Fibroblast of lung (primary cell): ENCODE results near the gene ZNF398. TPM values are rescaled to one million over a fixed set of nuclear protein-coding genes. Genes with fewer than 3 reads are reported as not detected.
A peak's percentile ranks its signal among the peaks of the same experiment; 100 is the strongest.

Experiments used
- DNase-seq, 2 donors: peaks; one replicate each; pipeline versions ENCODE4 v3.0.0 to v3.0.0-alpha.2; 2010; ENCODE audit warnings: low read depth in 2 of 2
- H2AFZ ChIP-seq: 2 replicates; pipeline ENCODE4 v1.5.1; 2012; ENCODE audit warnings: low read length, control low read depth, inconsistent platforms
- H3K27ac ChIP-seq: 2 replicates; pipeline ENCODE4 v1.5.1; 2011; ENCODE audit warnings: low read length, control low read depth; ENCODE audit not compliant: insufficient read depth
- H3K27me3 ChIP-seq: 2 replicates; pipeline ENCODE4 v1.5.1; 2011; ENCODE audit warnings: mild to moderate bottlenecking, low read length; ENCODE audit not compliant: control insufficient read depth, insufficient read depth
- H3K36me3 ChIP-seq: 2 replicates; pipeline ENCODE4 v1.5.1; 2011; ENCODE audit warnings: low read length; ENCODE audit not compliant: control insufficient read depth, insufficient read depth
- H3K4me1 ChIP-seq: 2 replicates; pipeline ENCODE4 v1.5.1; 2011; ENCODE audit warnings: low read length; ENCODE audit not compliant: control insufficient read depth, insufficient read depth; ENCODE audit errors: extremely low read depth
- H3K4me2 ChIP-seq: 2 replicates; pipeline ENCODE4 v1.5.1; 2011; ENCODE audit warnings: low read length, control low read depth; ENCODE audit not compliant: insufficient read depth; ENCODE audit errors: extremely low read depth
- H3K4me3 ChIP-seq, 4 experiments: fragments of 200-600 bp in 1 of 4; sonication (generic) in 1 of 4; replicated peaks in 1 of 4; 2 replicates each; pipeline ENCODE4 v1.5.1; 2011 to 2016; ENCODE audit warnings: low read length in 4 of 4, low read depth in 3 of 4, mild to moderate bottlenecking in 3 of 4, control low read depth in 2 of 4, inconsistent platforms in 1 of 4, mixed read lengths in 1 of 4; ENCODE audit not compliant: insufficient read depth in 1 of 4; ENCODE audit errors: control extremely low read depth in 1 of 4
- H3K79me2 ChIP-seq: 2 replicates; pipeline ENCODE4 v1.5.1; 2012; ENCODE audit warnings: mild to moderate bottlenecking, low read length, inconsistent platforms; ENCODE audit not compliant: control insufficient read depth, insufficient read depth
- H3K9ac ChIP-seq: 2 replicates; pipeline ENCODE4 v1.5.1; 2011; ENCODE audit warnings: mild to moderate bottlenecking, low read length, control low read depth; ENCODE audit not compliant: insufficient read depth
- H3K9me3 ChIP-seq: 2 replicates; pipeline ENCODE4 v1.5.1; 2012; ENCODE audit warnings: low read depth, low read length; ENCODE audit not compliant: control insufficient read depth, insufficient read depth
- H4K20me1 ChIP-seq: 2 replicates; pipeline ENCODE4 v1.5.1; 2011; ENCODE audit warnings: low read length; ENCODE audit not compliant: control insufficient read depth, insufficient read depth; ENCODE audit errors: extremely low read depth
- CTCF ChIP-seq, 2 donors: IDR thresholded peaks in 1 of 2; conservative IDR thresholded peaks in 1 of 2; 1 replicate in 1 of 2; 2 replicates in 1 of 2; pipeline ENCODE4 v1.5.1; 2011 to 2012; ENCODE audit warnings: low read length in 2 of 2, control low read depth in 1 of 2, inconsistent platforms in 1 of 2, low read depth in 1 of 2, mild to moderate bottlenecking in 1 of 2
- EZH2 ChIP-seq: IDR thresholded peaks from 2 replicates; pipeline ENCODE4 v1.5.1; 2012; ENCODE audit warnings: low read length, control low read depth, mild to moderate bottlenecking; ENCODE audit errors: missing control alignments
- polyA plus RNA-seq, 2 donors: library from polyadenylated mRNA; depleted of rRNA in 1 of 2; stranded (reverse) in 1 of 2; unstranded in 1 of 2; fragments of >200 nt; gene quantifications; 2 replicates each; pipeline ENCODE4 v1.2.1, GENCODE V29; 2011 to 2012; ENCODE audit warnings: missing spikeins in 1 of 2
- total RNA-seq: library from RNA; depleted of rRNA; stranded (reverse); fragments of >200 nt; gene quantifications from 2 replicates; pipeline ENCODE4 v1.2.1, GENCODE V29; 2014

The ZNF398 gene
- total and polyA plus RNA-seq, 2 donors (not counting 1 experiment from before 2014, with no cell fraction given): 6.7 to 7.3 TPM

- peaks cover 27% of the 10 kb centered on the region for H3K79me2 ChIP-seq
- peak overlapping the region; percentile 89 for H3K4me2 ChIP-seq
- H3K9me3 ChIP-seq: no peaks in the 10 kb centered on the region
Measured at GRCh38 chr7:149196705-149197171, 49.5 kb downstream of the ZNF398 start.

GRCh38 chr7:149197675-149198074 is 50.4 kb downstream of the ZNF398 start:
- no peak for TF ChIP-seq EZH2
- TF ChIP-seq CTCF (conservative IDR thresholded peaks at IDR 0.05 in 1 of 2, IDR thresholded peaks at IDR 0.05 in 1 of 2; ENCODE audit: low read depth in 1 of 2, low read length in 2 of 2): no peak
- Histone ChIP-seq H3K4me3 (no peak overlapping the region), H3K4me2 (no peak overlapping the region), H3K36me3 (peaks cover 12% of the 10 kb centered on the region), H4K20me1 (no peaks in the 10 kb centered on the region), H3K9me3 (no peaks in the 10 kb centered on the region), H3K9ac (no peak overlapping the region), H3K27me3 (no peaks in the 10 kb centered on the region), H3K27ac (no peak overlapping the region), H3K4me1 (peaks cover 10% of the 10 kb centered on the region), H3K79me2 (peaks cover 27% of the 10 kb centered on the region), H2AFZ (no peak overlapping the region)
- no peak for DNase-seq

More at GRCh38 chr7:149196705-149197171, 49.5 kb downstream of the ZNF398 start:
- no peaks in the 10 kb centered on the region for H3K27me3 ChIP-seq
- peaks cover 10% of the 10 kb centered on the region for H3K36me3 ChIP-seq
- TF ChIP-seq CTCF (conservative IDR thresholded peaks at IDR 0.05 in 1 of 2, IDR thresholded peaks at IDR 0.05 in 1 of 2; ENCODE audit: low read depth in 1 of 2, low read length in 2 of 2): no peak
- TF ChIP-seq EZH2: no peak
- H3K4me1 ChIP-seq: peaks cover 10% of the 10 kb centered on the region
- H2AFZ ChIP-seq: no peak overlapping the region
- peak overlapping the region; percentile 75 for H3K27ac ChIP-seq
- peak overlapping the region; percentile 81 to 89 (median 84) for H3K4me3 ChIP-seq
- peak overlapping the region; percentile 84 for H3K9ac ChIP-seq
- no peak for DNase-seq
- H4K20me1 ChIP-seq: no peaks in the 10 kb centered on the region

- Histone ChIP-seq H3K79me2 (peaks cover 31% of the 10 kb centered on the region), H3K36me3 (peaks cover 13% of the 10 kb centered on the region), H3K4me1 (peaks cover 10% of the 10 kb centered on the region), H3K27ac (no peak overlapping the region), H3K9ac (no peak overlapping the region), H2AFZ (no peak overlapping the region), H3K4me2 (no peak overlapping the region), H3K27me3 (no peaks in the 10 kb centered on the region), H3K9me3 (no peaks in the 10 kb centered on the region), H4K20me1 (no peaks in the 10 kb centered on the region), H3K4me3 (no peak overlapping the region)
- no peak for DNase-seq
- TF ChIP-seq CTCF (conservative IDR thresholded peaks at IDR 0.05 in 1 of 2, IDR thresholded peaks at IDR 0.05 in 1 of 2; ENCODE audit: low read depth in 1 of 2, low read length in 2 of 2) (no peak), EZH2 (no peak)
Measured at GRCh38 chr7:149198161-149198816, 51.0 kb downstream of the ZNF398 start.
